NK-92 (cell line): ENCODE data around the gene MAPKAP1.
"Not testable (repeated sequence)": the region's sequence is repeated elsewhere in the genome, so short reads cannot be mapped to it uniquely, and the experiment has no call there.

Experiments used
- DNase-seq: peaks from one replicate; lab custom pipeline; 2025; ENCODE audit not compliant: unreplicated experiment; lab: John Stamatoyannopoulos, UW

The MAPKAP1 gene

GRCh38 chr9:125732562-125732961, 25.6 kb upstream of the MAPKAP1 start:
- DNase-seq: no peak

GRCh38 chr9:125730168-125730567, 23.2 kb upstream of the MAPKAP1 start:
- no peak for DNase-seq

GRCh38 chr9:125726456-125727132, 19.6 kb upstream of the MAPKAP1 start:
- DNase-seq: no peak

- DNase-seq: no peak
Observed at GRCh38 chr9:125707472-125707804, 430 bp upstream of the MAPKAP1 start.

GRCh38 chr9:125705893-125706292, 1.1 kb downstream of the MAPKAP1 start:
- no peak for DNase-seq

- no peak for DNase-seq
Observed at GRCh38 chr9:125703662-125704061, 3.3 kb downstream of the MAPKAP1 start.

GRCh38 chr9:125701351-125701750, 5.7 kb downstream of the MAPKAP1 start:
- DNase-seq: no peak

- DNase-seq: no peak
Observed at GRCh38 chr9:125700791-125701190, 6.2 kb downstream of the MAPKAP1 start.

GRCh38 chr9:125699870-125700269, 7.1 kb downstream of the MAPKAP1 start:
- no peak for DNase-seq

GRCh38 chr9:125696106-125696647, 10.8 kb downstream of the MAPKAP1 start:
- no peak for DNase-seq

GRCh38 chr9:125695548-125695947, 11.5 kb downstream of the MAPKAP1 start:
- DNase-seq: not testable (repeated sequence)

GRCh38 chr9:125694478-125694877, 12.5 kb downstream of the MAPKAP1 start:
- no peak for DNase-seq

GRCh38 chr9:125693492-125693891, 13.5 kb downstream of the MAPKAP1 start:
- DNase-seq: not testable (repeated sequence)

- no peak for DNase-seq
Observed at GRCh38 chr9:125691869-125692268, 15.1 kb downstream of the MAPKAP1 start.

- DNase-seq: no peak
Observed at GRCh38 chr9:125690679-125691078, 16.3 kb downstream of the MAPKAP1 start.

- no peak for DNase-seq
Observed at GRCh38 chr9:125687163-125687863, 19.7 kb downstream of the MAPKAP1 start.

- no peak for DNase-seq
Observed at GRCh38 chr9:125685167-125685566, 21.8 kb downstream of the MAPKAP1 start.

GRCh38 chr9:125683486-125683885, 23.5 kb downstream of the MAPKAP1 start:
- no peak for DNase-seq

GRCh38 chr9:125682340-125682739, 24.7 kb downstream of the MAPKAP1 start:
- DNase-seq: no peak

- DNase-seq: no peak
Observed at GRCh38 chr9:125681657-125682056, 25.4 kb downstream of the MAPKAP1 start.

GRCh38 chr9:125681086-125681622, 25.9 kb downstream of the MAPKAP1 start:
- DNase-seq: no peak

- DNase-seq: no peak
Observed at GRCh38 chr9:125680445-125680844, 26.6 kb downstream of the MAPKAP1 start.
